GM21825 (cell line): Measurements from ENCODE around the gene BCL2.
A peak's percentile ranks its signal among the peaks of the same experiment; 100 is the strongest.

Experiments
- ATAC-seq: cut with Tn5 transposase; IDR thresholded peaks from one replicate; pipeline ENCODE4 v1.9.1; 2021; ENCODE audit warnings: mild to moderate bottlenecking, moderate library complexity; ENCODE audit not compliant: unreplicated experiment

The BCL2 gene

GRCh38 chr18:63098018-63098981 is 221.3 kb downstream of the BCL2 start:
- ATAC-seq, result peak; percentile 65

- ATAC-seq, result no peak
Measured at GRCh38 chr18:63097178-63097577, 222.4 kb downstream of the BCL2 start.

GRCh38 chr18:63096327-63096874 is 223.2 kb downstream of the BCL2 start:
- ATAC-seq, result no peak

GRCh38 chr18:63095768-63096167 is 223.8 kb downstream of the BCL2 start:
- ATAC-seq, result no peak

- ATAC-seq, result no peak
Measured at GRCh38 chr18:63091671-63092364, 227.8 kb downstream of the BCL2 start.

- no peak for ATAC-seq
Measured at GRCh38 chr18:63090334-63090733, 229.2 kb downstream of the BCL2 start.

- ATAC-seq, result no peak
Measured at GRCh38 chr18:63089041-63089440, 230.5 kb downstream of the BCL2 start.

GRCh38 chr18:63088262-63088661 is 231.3 kb downstream of the BCL2 start:
- ATAC-seq, result no peak

GRCh38 chr18:63087421-63088230 is 231.9 kb downstream of the BCL2 start:
- no peak for ATAC-seq

- no peak for ATAC-seq
Measured at GRCh38 chr18:63085611-63086010, 234.0 kb downstream of the BCL2 start.

GRCh38 chr18:63084219-63084618 is 235.3 kb downstream of the BCL2 start:
- ATAC-seq, result no peak

- ATAC-seq, result no peak
Measured at GRCh38 chr18:63083555-63083954, 236.0 kb downstream of the BCL2 start.

GRCh38 chr18:63083020-63083531 is 236.5 kb downstream of the BCL2 start:
- ATAC-seq, result no peak

- ATAC-seq, result no peak
Measured at GRCh38 chr18:63082366-63083019, 237.1 kb downstream of the BCL2 start.

- ATAC-seq, result no peak
Measured at GRCh38 chr18:63079114-63079513, 240.5 kb downstream of the BCL2 start.

- ATAC-seq, result peak; percentile 80
Measured at GRCh38 chr18:63078471-63078870, 241.1 kb downstream of the BCL2 start.

GRCh38 chr18:63074981-63075404 is 244.6 kb downstream of the BCL2 start:
- ATAC-seq, result peak; percentile 54

- ATAC-seq, result peak; percentile 31
Measured at GRCh38 chr18:63073481-63073880, 246.1 kb downstream of the BCL2 start.
